ENCODE measurements around the gene ANKS1B. TPM values are rescaled to one million over a fixed set of nuclear protein-coding genes. Genes with fewer than 3 reads are reported as not detected.

Gene ANKS1B
- total RNA-seq, 1 donor from 2014 or later, result 0.86 TPM

DNA sequence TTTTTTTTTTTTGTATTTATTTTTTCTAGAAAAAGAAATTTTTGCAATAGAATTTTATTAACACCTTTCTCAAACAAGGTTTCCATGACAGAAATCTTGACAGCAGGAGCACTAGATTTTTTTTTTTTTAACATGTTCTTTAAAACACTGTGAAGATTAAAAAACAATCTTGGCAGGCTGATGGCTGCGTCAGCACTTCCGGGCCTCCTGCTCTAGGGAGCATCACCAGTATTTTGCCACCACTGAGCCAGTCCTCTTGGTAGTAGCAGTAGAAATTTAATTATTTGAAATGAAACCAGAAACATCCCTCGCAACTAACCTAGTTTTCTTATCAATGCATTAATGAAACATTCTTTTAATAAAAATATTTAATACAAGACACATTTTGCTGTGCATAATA is 1240.1 kb downstream of the ANKS1B start:
- intact Hi-C loops (cut with micrococcal nuclease), result no loop called here

GRCh38 chr12:98743362-98743953 is 1241.3 kb downstream of the ANKS1B start:
- intact Hi-C loops (cut with micrococcal nuclease), result no loop called here

DNA sequence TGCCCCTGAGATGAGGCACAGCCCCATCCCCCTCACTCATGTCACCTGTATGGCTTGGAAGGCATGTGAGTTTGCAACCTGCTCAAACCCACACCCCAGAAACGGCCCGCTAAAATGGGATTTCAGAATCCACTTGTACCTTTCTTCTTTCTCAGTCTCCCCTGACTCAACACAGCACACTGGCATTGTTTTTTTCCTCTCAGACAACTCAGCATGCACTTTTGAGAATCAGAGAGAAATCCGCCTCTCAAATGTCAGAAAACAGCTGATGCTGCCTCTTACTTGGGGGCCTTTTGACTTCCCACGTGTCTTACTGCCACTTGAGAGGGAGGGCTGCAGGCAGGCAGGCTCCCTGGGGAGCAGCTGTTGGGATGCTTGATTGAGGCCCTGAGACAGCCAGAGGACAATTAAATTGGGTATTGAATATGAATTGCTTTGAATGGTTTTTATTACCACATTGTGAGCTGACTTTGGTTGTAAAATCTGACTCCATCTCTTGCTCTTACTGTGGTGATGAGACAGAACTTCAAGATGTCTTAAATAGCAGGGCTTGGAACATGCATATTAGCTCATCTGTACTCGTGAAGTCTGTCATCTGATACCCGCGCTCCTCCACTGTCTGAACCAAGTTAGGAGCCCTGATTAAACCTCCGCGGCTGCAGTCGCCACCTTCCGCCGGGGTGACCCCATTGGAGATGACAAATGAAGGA is 1243.0 kb downstream of the ANKS1B start:
- intact Hi-C loops (cut with micrococcal nuclease), result loop anchor here (2.0 kb wide), 1 partner anchor 43 kb away; no protein-coding TSS in a partner anchor

GRCh38 chr12:98741196-98741555 is 1243.6 kb downstream of the ANKS1B start:
- intact Hi-C loops (cut with micrococcal nuclease), result loop anchor here (2.0 kb wide), 1 partner anchor 42 kb away; no protein-coding TSS in a partner anchor

DNA sequence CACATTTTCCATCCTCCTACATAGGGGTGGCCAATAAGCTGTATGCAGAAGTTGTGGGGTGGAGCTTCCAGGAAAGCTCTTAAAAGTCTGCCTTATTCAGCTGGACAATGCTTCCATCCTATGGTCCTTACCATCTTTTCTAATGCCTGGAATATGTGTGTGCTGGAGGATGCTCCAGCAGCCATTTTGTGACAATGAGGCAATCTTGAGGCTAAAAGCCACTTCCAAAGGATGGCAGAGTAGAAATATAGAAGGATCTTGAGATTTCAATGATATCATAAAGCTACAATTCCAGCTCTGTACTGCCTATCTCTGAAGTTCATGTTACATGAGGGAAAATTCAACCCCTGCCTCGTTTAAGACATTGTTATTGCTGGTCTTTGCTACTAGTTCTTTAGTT is 1244.0 kb downstream of the ANKS1B start:
- intact Hi-C loops (cut with micrococcal nuclease), result loop anchor here (2.0 kb wide), 1 partner anchor 42 kb away; no protein-coding TSS in a partner anchor

GRCh38 chr12:98738539-98738938 is 1246.2 kb downstream of the ANKS1B start:
- intact Hi-C loops (cut with micrococcal nuclease), result no loop called here

GRCh38 chr12:98738002-98738401 is 1246.7 kb downstream of the ANKS1B start:
- intact Hi-C loops (cut with micrococcal nuclease), result no loop called here

- intact Hi-C loops (cut with micrococcal nuclease), result no loop called here
Observed at GRCh38 chr12:98737322-98737712, 1247.4 kb downstream of the ANKS1B start.

GRCh38 chr12:98736352-98737321 is 1248.1 kb downstream of the ANKS1B start:
- intact Hi-C loops (cut with micrococcal nuclease), result no loop called here

DNA sequence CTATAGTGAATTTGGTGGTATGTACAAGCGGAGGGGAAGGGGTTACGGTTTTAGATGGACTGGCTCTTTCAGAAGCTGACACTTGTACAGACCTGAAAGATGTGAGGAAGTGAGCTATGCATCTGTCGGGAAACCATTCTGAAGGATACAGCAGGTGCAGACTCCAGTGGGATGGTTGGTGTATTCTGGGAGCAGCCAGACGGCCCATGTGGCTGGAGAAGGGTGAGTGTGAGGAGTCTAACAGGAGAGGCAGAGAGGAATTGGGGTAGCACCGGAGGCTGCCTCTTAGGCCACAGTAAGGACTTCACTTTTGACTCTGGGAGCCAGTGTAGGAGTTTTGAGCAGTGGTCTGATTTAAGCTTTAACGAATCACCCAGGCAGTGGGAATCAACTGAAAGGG is 1248.9 kb downstream of the ANKS1B start:
- intact Hi-C loops (cut with micrococcal nuclease), result no loop called here

- intact Hi-C loops (cut with micrococcal nuclease), result no loop called here
Observed at GRCh38 chr12:98733667-98734350, 1250.9 kb downstream of the ANKS1B start.

DNA sequence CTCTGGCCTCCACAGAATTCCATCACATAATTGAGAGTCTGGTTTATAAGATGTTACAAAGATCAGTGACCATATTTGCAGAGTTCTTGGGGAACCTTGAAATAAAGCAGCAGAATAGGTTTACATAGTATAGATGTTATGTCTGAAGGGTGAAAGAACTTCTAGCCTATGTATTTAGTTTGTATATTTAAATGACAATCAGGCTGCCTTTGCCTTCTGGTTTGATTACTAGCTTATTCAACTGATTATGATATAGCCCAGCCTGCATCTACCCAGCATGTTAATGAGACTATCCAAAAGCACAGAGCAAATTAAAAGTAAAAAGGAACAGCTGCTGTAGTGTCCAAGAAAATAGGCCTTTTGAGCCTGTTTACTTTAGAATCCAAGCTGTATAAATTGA is 1254.3 kb downstream of the ANKS1B start:
- intact Hi-C loops (cut with micrococcal nuclease), result no loop called here

- intact Hi-C loops (cut with micrococcal nuclease), result loop anchor here (10.0 kb wide), 1 partner anchor 268 kb away; no protein-coding TSS in a partner anchor
Observed at GRCh38 chr12:98727196-98727595, 1257.5 kb downstream of the ANKS1B start.

DNA sequence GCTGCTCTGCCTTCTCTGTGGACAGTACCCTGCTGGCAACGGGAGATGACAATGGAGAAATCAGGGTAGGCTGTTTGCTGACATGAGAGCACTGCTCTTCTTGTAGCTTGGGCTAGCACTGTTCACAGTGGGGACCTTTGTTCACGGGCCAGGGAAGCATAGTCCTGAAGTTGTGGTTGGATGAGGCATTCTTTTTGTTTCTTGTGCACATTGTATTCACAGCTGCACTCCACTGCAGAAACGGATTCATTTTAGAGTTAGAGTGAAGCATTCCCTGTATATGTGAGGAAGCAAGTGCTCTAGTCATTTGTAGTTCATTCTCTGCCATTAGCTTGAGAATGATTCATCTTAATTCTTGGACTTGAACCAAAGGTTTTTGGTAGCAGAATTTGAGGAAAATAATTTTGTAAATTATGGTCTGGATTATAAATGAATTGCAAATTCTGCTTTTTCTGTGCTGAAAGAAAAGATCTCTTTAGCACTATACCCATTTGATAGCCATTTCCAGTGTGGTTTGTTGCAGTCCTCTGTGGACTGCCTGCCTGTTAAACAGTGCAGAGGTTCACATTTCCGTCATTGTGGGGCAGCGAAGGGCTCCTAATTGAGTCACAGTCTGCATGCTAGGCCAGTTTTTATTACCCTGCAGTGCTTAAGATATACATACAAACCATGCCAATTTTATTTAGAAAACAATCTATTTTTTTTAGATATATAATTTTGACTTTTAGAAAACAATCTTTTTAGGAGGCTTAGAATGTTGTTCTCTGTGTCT is 1259.1 kb downstream of the ANKS1B start:
- intact Hi-C loops (cut with micrococcal nuclease), result loop anchor here (10.0 kb wide), 1 partner anchor 269 kb away; no protein-coding TSS in a partner anchor

DNA sequence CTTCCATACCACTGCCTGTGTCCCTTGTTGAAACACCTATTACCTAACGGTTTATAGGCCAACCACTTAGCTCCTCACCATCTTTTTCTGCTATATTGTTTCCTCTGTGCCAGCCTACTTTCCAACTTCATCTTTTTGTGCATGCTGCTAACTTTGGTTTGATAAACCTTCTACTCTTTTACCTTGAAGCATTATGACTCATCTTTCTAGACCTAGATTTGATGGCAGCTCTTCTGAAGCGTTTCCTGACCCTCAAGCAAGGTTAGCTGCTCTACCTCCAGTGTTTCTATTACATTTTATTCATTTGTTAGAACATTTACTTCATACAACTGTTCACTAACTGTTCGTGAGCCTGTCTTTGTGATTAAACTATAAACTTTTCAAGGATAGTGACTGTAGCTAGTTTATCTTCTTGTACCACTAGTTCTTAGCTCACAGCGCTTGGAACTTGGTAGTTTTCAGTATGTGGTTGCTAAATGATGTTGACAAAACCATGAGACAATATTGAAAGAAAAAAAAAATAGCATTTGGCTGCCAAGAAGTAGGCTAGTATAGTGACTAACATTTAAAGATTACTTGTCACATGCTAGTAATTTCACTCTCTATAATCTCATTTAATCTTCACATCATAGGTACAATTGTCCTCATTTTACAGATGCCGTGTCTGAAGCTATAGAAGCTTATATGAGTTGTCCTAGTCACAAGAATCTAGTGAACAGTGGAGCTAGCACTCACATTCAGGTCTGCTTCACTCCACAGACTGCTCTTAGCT is 1260.2 kb downstream of the ANKS1B start:
- intact Hi-C loops (cut with micrococcal nuclease), result loop anchor here (10.0 kb wide), 1 partner anchor 270 kb away; no protein-coding TSS in a partner anchor

GRCh38 chr12:98721204-98721702 is 1263.5 kb downstream of the ANKS1B start:
- intact Hi-C loops (cut with micrococcal nuclease), result loop anchor here (10.0 kb wide), 1 partner anchor 274 kb away; no protein-coding TSS in a partner anchor

DNA sequence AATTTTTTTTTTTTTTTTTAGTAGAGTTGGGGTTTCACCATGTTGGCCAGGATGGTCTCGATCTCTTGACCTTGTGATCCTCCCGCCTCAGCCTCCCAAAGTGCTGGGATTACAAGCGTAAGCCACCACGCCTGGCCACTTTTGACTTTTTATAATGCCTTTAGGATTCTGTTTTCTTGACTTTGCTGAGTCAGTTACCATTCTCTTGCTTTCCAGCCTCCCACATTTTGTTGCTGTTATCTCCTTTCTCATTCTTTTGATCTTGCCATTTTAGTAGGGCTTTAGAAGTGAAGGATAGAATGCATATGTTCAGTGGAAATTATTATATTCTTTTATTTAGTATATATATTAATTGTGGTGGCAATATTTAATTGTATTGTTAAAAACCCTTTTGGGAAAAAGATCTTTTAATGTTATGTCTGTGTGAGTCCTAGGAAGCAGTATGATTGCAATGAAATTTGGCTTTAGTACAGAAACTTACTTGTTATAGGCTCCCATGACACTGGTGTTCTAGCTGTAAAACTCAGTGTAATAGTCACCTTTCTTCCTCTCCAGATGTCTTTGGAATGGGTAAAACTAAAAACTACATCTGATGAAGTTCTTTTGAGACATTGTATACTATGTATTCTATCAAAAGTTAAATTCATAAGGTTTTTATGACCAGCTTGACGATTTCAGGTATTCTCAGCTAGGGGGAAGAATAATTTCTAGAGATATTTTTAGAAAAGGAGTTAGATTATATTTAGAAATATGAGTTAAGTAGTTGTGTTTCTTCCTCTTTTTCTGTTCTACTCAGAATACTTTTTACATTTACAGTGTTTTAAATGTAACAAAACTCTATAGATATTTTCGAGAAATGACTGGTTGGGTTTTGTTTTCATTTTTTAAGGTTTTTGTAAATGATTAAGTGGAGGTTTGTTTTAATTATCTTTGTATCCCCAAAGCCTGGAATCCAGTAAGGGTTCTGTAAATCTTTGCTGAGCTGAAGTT is 1264.9 kb downstream of the ANKS1B start:
- intact Hi-C loops (cut with micrococcal nuclease), result loop anchor here (10.0 kb wide), 1 partner anchor 275 kb away; no protein-coding TSS in a partner anchor

DNA sequence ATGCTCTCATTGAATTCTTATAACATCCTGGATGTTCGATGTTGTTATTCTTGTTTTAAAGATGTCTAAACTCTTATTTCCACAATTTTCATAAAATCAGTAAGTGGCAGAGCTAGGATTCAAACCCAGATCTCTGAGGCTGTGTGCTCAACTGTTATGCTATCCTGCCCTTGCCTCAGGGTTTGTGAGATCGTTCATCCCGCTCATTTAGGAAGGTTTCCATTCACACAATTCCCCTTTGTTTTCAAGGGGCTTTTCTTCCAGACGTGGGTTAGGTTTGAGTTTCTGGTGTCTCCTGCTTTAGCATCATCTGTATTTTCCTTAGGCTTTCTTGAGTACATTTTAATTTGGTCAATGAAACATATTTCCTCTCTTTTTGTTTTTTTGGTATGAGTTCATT is 1270.3 kb downstream of the ANKS1B start:
- intact Hi-C loops (cut with micrococcal nuclease), result no loop called here

All from T-helper 2 cell treated with Interferon-gamma antibody and Interleukin-4, amounts not matched to agents 100 ng/mL and 5 ng/mL, for 36 hours (primary cell).